HG03354 (cell line): ENCODE data around the gene ADAMTS14.

Experiments
- ATAC-seq: cut with Tn5 transposase; IDR thresholded peaks from one replicate; pipeline ENCODE4 v1.9.1; 2021; ENCODE audit warnings: mild to moderate bottlenecking; ENCODE audit not compliant: unreplicated experiment, poor library complexity, severe bottlenecking

Gene ADAMTS14

GRCh38 chr10:70673043-70673928 is 980 bp downstream of the ADAMTS14 start:
- ATAC-seq = no peak

DNA sequence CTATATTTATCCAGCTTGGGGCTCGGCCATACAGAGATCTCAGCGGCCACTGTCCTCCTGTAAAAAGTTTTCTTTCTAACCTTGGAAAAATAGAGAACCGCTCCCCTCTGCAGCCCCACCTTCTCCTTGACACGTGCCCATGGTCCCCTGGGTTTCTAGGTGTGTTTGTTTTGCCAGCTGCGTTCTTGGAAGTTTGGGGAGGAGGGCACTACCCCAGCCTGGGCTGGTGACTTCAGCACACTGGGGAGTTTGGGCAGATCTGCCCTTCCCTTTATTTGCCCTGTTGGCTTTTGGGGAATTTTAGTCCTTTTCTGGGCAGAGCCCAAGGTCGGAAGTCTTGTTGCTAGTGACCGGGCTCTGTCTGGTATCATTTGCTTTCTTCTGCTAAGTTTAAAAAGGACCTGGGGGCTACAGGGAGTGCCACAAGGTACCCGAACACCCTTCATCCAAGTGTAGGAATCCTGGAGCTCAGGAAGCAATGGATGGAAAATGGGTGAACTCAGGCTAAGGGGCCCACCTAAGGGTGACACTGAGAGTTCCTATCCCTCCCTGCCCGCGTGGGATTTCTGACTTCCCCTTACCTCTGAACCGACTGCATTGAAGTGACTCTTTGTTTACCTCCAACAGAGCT is 1.7 kb downstream of the ADAMTS14 start:
- ATAC-seq = no peak

- ATAC-seq = no peak
These were observed 2.5 kb downstream of the ADAMTS14 start for GRCh38 chr10:70674560-70675495.

DNA sequence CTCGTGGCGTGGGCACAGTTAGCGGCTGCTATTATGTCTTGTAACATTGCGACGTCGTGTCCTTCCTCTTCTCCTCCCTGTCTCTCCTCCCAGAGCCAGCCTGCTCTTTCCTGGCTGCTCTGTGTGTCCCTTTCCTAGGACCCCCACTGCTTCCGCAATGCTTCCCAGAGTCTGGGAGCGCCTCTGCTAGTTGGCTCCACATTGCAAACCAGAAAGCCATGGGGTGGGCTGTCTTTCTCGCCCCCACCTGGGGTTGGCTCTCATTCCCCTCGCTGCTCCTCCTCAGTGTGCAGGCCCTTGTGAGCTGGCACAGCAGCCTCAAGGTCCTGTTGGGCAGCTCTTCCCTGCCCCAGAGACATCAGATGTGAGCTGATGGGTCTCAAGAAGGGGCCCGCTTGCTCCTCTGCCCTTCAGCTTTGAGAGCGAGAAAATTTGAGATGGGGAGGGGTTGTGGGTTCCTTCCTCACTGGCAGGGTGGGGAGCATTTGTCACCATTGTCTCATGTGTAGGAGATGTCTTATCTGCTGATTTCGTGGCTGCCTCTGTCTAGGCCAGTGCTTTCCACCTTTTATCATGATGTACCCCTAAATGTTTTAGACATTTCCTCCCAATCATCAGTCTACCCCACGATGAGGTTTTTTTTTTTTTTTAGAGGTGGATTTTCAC is 3.3 kb downstream of the ADAMTS14 start:
- ATAC-seq = no peak

DNA sequence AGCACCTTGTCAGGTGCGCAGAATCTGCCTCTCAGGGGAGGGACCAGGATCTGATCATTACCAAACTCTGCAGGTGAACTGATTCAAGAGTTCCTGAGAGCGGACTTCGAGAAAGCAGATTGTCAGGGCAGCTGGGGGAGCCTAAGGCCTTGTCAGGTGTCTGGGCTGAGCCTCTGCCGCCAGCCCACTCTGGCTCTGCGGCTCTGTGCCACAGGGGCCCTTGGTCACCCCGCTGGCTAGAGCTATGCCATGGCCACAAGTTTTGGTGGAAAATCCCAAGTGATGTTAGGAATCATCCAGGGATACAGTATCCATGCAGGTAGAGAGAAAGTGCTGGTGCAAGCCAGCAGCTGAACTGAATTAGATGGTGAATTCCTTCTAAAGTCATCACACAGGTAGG is 4.2 kb downstream of the ADAMTS14 start:
- no peak for ATAC-seq

- no peak for ATAC-seq
These were observed 4.7 kb downstream of the ADAMTS14 start for GRCh38 chr10:70677016-70677415.

DNA sequence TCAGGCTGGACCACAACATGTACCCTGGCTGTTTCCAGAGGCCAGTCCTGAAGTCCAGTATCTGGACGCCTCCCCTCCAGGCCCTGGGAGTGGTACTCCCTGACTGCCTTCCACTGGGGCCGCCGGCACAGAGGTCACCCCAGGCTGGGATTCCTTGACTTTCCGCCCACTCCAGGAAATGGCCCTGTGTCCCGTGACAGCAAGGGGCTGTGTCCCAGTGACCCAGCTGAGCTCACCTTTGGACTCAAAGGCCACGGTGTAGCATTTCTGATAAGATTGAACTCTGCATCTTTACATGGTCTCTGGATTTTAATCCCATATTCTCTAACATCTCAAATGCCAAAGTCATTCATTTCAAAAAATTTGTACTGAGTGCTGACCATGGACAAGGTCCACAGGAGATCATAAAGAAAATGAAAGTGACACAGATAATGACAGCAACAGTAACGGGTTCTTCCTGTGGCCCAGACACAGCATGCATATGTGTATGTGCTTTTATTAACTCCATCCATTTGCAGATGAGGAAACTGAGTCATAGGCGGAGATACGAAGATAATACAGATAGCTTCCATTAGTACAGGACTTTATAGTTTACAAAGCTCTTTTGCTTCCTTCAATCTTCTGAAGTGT is 5.4 kb downstream of the ADAMTS14 start:
- no peak for ATAC-seq

DNA sequence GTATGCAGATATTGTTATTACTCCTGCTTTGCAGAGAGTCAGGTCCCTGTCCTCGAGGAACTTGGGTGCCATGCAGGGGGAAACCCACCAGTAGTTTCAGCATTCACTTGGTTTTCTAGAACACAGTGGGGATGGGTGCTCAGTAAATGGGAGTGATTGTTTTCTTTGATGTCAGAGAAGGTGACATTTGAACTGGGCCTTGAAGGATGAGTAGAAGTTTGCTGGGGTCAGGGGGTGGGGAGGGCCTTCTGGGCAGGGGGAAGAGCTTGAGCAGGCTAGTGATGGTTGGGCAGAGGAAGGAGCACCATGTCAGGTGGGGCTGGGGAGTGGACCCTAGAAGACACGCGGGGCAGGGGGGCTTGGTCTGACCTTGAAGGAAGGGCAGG is 5.9 kb downstream of the ADAMTS14 start:
- no peak for ATAC-seq

- ATAC-seq = no peak
These were observed 6.6 kb downstream of the ADAMTS14 start for GRCh38 chr10:70678757-70679489.

- no peak for ATAC-seq
These were observed 7.2 kb downstream of the ADAMTS14 start for GRCh38 chr10:70679498-70679897.

GRCh38 chr10:70680899-70681730 is 8.8 kb downstream of the ADAMTS14 start:
- ATAC-seq = no peak

- ATAC-seq = no peak
These were observed 9.4 kb downstream of the ADAMTS14 start for GRCh38 chr10:70681731-70682005.

GRCh38 chr10:70682920-70683600 is 10.8 kb downstream of the ADAMTS14 start:
- no peak for ATAC-seq

DNA sequence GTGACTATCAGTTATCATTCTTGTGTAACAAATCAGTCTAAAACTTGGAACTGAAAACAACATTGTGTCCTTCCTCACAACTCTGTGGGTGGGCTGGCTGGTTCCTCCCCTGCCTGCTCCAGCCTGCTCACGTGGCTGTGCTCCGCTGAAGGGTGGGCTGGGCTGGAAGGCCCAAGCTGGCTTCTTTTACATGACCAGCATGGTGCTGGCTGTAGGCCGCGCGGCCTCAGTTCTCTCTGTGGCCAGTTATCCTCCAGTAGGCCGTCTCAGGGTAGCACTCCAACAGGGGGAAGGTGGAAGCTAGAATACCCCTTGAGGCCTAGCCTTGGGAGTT is 11.3 kb downstream of the ADAMTS14 start:
- ATAC-seq = no peak

DNA sequence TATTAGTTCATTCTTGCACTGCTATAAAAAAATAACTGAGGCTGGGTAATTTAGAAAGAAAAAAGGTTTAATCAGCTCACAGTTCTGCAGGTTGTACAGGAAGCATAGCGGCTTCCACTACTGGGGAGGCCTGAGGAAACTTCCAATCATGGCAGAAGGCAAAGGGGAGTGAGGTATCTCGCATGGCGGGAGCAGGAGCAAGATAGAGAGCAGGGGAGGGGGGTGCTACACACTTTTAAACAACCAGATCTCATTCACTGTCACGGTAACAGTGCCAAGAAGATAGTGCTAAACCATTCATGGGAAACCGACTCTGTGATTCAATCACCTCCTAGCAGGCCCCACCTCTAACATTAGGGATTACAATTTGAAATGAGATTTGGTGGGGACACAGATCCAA is 11.6 kb downstream of the ADAMTS14 start:
- ATAC-seq = no peak

GRCh38 chr10:70684374-70684773 is 12.1 kb downstream of the ADAMTS14 start:
- ATAC-seq = no peak

DNA sequence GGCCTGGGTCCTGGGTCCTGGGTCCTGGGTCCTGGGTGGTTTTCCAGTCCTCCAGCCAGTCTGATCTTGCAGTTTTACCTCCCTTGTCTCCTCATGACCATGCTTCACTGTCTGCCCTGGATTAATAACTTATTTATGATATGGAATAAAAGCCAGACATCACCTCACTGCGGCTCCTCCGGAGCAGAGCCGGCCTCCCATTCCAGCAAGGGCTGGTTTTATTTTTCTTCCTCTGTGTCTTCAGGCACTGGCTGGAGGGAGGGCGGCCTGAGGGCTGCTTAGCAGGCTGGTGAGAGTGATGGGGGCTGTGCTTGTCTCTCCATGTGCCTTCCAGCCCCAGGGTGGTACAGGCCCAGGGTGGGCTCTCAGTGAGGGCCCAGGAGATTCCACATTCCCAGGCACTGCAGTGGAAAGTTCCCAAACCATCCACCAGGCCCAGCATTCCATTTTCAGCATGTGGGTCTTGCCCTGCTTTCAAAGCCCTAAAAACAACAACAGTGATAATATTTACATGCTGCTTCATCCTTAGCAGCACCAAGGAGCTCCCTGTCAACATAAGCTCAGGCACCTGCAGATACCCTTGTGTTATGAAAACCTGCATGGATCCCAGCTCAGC is 12.6 kb downstream of the ADAMTS14 start:
- ATAC-seq = no peak
